AG09309 (cell line): ENCODE data around the gene ASCL2.

Experiments
- DNase-seq: peaks from one replicate; pipeline ENCODE4 v3.0.0-alpha.2; 2010; ENCODE audit warnings: low read depth
- H3K4me3 ChIP-seq: 2 replicates; pipeline ENCODE4 v1.5.1; 2011; ENCODE audit warnings: mild to moderate bottlenecking, low read depth, low read length, moderate library complexity; ENCODE audit not compliant: control insufficient read depth
- TF ChIP-seq, protein P1 (sequence below): IDR thresholded peaks from 2 replicates; pipeline ENCODE4 v1.5.1; 2011; ENCODE audit warnings: mild to moderate bottlenecking, low read depth, low read length, inconsistent platforms; ENCODE audit not compliant: insufficient read depth, control insufficient read depth; ENCODE audit errors: missing control alignments

Gene ASCL2

DNA sequence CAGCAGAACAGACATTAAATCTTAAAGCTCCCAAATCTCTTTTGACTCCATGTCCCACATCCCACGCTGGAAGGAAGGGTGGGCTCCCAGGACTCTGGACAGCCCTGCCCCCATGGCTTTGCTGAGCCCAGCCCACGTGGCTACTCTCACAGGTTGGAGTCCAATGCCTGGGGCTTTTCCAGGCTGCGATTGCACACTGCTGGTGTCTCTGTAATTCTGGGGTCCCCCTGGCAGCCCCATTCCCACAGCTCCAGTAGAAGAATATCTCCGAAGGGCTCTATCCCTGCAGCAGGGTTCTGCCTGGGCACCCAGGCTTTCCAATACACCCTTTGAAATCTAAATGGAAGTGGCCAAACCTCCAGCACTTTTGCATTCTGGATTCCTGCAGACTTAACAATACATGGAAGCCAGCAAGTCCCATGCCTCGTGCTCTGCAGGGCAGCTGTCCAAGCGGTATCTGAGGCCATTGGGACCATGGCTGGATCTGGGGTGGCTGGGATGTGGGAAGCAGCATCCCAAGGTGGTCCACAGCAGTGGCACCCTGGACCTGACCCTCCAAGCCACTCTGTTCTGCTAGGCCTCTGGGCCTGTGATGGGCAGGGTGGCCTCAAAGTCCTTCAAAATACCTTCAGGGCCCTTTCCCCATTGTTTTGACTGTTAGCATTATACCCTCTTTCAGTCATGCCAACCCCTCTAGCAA lies 50.9 kb downstream of the ASCL2 start:
- DNase-seq, result no peak
- no peak overlapping the region for H3K4me3 ChIP-seq
- TF ChIP-seq, protein P1, sequence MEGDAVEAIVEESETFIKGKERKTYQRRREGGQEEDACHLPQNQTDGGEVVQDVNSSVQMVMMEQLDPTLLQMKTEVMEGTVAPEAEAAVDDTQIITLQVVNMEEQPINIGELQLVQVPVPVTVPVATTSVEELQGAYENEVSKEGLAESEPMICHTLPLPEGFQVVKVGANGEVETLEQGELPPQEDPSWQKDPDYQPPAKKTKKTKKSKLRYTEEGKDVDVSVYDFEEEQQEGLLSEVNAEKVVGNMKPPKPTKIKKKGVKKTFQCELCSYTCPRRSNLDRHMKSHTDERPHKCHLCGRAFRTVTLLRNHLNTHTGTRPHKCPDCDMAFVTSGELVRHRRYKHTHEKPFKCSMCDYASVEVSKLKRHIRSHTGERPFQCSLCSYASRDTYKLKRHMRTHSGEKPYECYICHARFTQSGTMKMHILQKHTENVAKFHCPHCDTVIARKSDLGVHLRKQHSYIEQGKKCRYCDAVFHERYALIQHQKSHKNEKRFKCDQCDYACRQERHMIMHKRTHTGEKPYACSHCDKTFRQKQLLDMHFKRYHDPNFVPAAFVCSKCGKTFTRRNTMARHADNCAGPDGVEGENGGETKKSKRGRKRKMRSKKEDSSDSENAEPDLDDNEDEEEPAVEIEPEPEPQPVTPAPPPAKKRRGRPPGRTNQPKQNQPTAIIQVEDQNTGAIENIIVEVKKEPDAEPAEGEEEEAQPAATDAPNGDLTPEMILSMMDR, result no peak
